Measurements from ENCODE around the gene C19orf47. TPM values are rescaled to one million over a fixed set of nuclear protein-coding genes. Genes with fewer than 3 reads are reported as not detected.

The C19orf47 gene
- total and polyA plus RNA-seq, 10 donors: 8.2 to 21.9 (median 13.0) TPM

DNA sequence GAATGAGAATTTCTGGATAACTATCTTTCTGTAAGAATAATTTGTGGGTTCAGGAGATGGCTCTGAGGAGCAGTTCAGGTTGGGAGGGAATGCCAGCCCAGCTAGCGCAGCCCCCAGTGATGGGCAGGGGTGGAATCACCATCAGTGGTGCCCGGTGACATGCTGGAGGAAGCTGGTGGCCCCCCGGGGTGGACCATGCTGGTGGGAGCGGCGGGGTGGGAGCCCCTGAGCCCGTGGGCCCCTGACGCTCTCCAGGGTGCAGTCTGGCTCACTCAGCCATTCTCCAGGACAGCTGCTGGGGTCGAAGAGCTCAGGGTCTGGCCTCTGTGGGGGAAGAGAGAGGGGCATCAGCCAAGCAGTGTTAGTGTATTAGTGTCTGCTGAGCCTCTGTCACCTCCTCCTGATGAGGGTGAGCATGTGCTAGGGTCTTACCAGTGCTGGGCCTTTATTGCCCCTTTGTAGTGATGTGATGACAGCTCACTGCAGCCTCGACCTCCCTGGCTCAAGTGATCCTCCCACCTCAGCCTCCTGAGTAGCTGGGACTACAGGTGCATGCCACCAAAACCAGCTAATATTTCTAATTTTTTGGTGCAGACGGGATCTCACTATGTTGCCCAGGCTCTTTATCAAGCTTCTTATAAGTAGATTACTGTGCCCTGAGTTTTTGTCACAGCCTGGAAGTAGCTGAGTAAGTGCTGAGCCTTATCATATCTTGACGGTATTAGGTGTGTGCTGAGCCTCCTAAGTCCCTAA is 31.4 kb upstream of the C19orf47 start:
- WGBS, 5 donors: 83 to 92% (median 88%) methylated on average over 11 of the region's 11 CpGs
- no peak for DNase-seq
- no peaks in the 10 kb centered on the region for H3K9me3 ChIP-seq
- peaks cover 0 to 62% (median 23%) of the 10 kb centered on the region in 6 donors for H3K36me3 ChIP-seq
- no peaks in the 10 kb centered on the region for H3K4me1 ChIP-seq
- no peaks in the 10 kb centered on the region for H3K27me3 ChIP-seq (replicated peaks in 1 of 7)
- H3K27ac ChIP-seq: no peak overlapping the region
- intact Hi-C loops (cut with DNase I; ENCODE audit: low total_unique reads): no loop called here
- no peak overlapping the region for H3K4me3 ChIP-seq
- peak in 1 of 3 donors; percentile 13 for TF ChIP-seq POLR2AphosphoS5 (IDR thresholded peaks at IDR 0.05)
- TF ChIP-seq, protein P1, sequence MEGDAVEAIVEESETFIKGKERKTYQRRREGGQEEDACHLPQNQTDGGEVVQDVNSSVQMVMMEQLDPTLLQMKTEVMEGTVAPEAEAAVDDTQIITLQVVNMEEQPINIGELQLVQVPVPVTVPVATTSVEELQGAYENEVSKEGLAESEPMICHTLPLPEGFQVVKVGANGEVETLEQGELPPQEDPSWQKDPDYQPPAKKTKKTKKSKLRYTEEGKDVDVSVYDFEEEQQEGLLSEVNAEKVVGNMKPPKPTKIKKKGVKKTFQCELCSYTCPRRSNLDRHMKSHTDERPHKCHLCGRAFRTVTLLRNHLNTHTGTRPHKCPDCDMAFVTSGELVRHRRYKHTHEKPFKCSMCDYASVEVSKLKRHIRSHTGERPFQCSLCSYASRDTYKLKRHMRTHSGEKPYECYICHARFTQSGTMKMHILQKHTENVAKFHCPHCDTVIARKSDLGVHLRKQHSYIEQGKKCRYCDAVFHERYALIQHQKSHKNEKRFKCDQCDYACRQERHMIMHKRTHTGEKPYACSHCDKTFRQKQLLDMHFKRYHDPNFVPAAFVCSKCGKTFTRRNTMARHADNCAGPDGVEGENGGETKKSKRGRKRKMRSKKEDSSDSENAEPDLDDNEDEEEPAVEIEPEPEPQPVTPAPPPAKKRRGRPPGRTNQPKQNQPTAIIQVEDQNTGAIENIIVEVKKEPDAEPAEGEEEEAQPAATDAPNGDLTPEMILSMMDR (IDR thresholded peaks at IDR 0.05 in 8 of 11, conservative IDR thresholded peaks at IDR 0.05 in 3 of 11): no peak
- TF ChIP-seq POLR2A (IDR thresholded peaks at IDR 0.05): no peak

- WGBS, 5 donors: 70 to 94% (median 82%) methylated on average over 2 of the region's 2 CpGs
- no peaks in the 10 kb centered on the region for H3K27me3 ChIP-seq (replicated peaks in 1 of 7)
- peak overlapping the region in 2 of 8 donors; percentile 13 to 50 for H3K27ac ChIP-seq
- no peak overlapping the region for H3K4me3 ChIP-seq
- H3K4me1 ChIP-seq: no peaks in the 10 kb centered on the region
- peaks cover 0 to 73% (median 30%) of the 10 kb centered on the region in 6 donors for H3K36me3 ChIP-seq
- TF ChIP-seq, protein P1 (IDR thresholded peaks at IDR 0.05 in 8 of 11, conservative IDR thresholded peaks at IDR 0.05 in 3 of 11): no peak
- TF ChIP-seq POLR2A (IDR thresholded peaks at IDR 0.05) (no peak), POLR2AphosphoS5 (IDR thresholded peaks at IDR 0.05) (no peak)
- no peaks in the 10 kb centered on the region for H3K9me3 ChIP-seq
- intact Hi-C loops (cut with DNase I; ENCODE audit: low total_unique reads): no loop called here
- no peak for DNase-seq
These were observed 30.3 kb upstream of the C19orf47 start for GRCh38 chr19:40378509-40378908.

DNA sequence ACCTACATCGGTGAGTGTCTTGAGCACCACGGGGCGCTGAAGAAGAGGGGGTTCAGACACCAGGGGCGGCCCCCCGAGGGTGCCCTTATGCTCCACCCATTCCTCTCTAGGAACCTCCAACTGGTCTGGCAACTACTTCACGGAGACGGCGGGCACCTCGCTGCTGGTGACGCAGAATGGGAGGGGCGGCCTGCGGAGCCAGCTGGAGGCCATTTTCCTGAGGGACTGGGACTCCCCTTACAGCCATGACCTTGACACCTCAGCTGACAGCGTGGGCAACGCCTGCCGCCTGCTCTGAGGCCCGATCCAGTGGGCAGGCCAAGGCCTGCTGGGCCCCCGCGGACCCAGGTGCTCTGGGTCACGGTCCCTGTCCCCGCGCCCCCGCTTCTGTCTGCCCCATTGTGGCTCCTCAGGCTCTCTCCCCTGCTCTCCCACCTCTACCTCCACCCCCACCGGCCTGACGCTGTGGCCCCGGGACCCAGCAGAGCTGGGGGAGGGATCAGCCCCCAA is 29.7 kb upstream of the C19orf47 start:
- Histone ChIP-seq H3K9me3 (no peaks in the 10 kb centered on the region), H3K27ac (peak overlapping the region in 2 of 8 donors; percentile 13 to 50), H3K4me3 (no peak overlapping the region), H3K36me3 (peaks cover 0 to 79% (median 30%) of the 10 kb centered on the region in 6 donors), H3K27me3 (replicated peaks in 1 of 7) (no peaks in the 10 kb centered on the region), H3K4me1 (no peaks in the 10 kb centered on the region)
- no peak for DNase-seq
- intact Hi-C loops (cut with DNase I; ENCODE audit: low total_unique reads): no loop called here
- 83 to 91% (median 87%) methylated on average over 18 to 25 of the region's 25 CpGs for WGBS, 5 donors
- TF ChIP-seq, protein P1 (IDR thresholded peaks at IDR 0.05 in 8 of 11, conservative IDR thresholded peaks at IDR 0.05 in 3 of 11): no peak
- TF ChIP-seq POLR2AphosphoS5 (IDR thresholded peaks at IDR 0.05) (peak in 2 of 3 donors; percentile 30 to 52), POLR2A (IDR thresholded peaks at IDR 0.05) (no peak)

GRCh38 chr19:40376286-40376862 is 28.2 kb upstream of the C19orf47 start:
- H3K27ac ChIP-seq: no peak overlapping the region
- DNase-seq: no peak
- no peaks in the 10 kb centered on the region for H3K4me1 ChIP-seq
- no peak overlapping the region for H3K4me3 ChIP-seq
- intact Hi-C loops (cut with DNase I; ENCODE audit: low total_unique reads): no loop called here
- H3K27me3 ChIP-seq (replicated peaks in 1 of 7): no peaks in the 10 kb centered on the region
- no peaks in the 10 kb centered on the region for H3K9me3 ChIP-seq
- 76 to 90% (median 88%) methylated on average over 13 to 17 of the region's 17 CpGs for WGBS, 5 donors
- TF ChIP-seq POLR2AphosphoS5 (IDR thresholded peaks at IDR 0.05): peak in 2 of 3 donors; percentile 15 to 45
- TF ChIP-seq, protein P1 (IDR thresholded peaks at IDR 0.05 in 8 of 11, conservative IDR thresholded peaks at IDR 0.05 in 3 of 11): no peak
- H3K36me3 ChIP-seq: peaks cover 0 to 94% (median 36%) of the 10 kb centered on the region in 6 donors
